PFSK-1 (cell line): ENCODE data around the gene PNKD.

Source experiments
- FOXP2 ChIP-seq: optimal IDR thresholded peaks from 2 replicates; pipeline ENCODE3; 2011; ENCODE audit warnings: borderline replicate concordance, control low read depth, inconsistent platforms; ENCODE audit not compliant: insufficient read depth; ENCODE audit errors: extremely low read length, extremely low read depth
- POLR2AphosphoS5 ChIP-seq: IDR thresholded peaks from 2 replicates; pipeline ENCODE4 v1.6.1; 2012; ENCODE audit warnings: low read depth, mild to moderate bottlenecking, control low read depth, low read length, moderate library complexity
- REST ChIP-seq, 2 experiments: IDR thresholded peaks; 2 replicates each; pipeline versions ENCODE4 v1.6.1 to v1.8.0; 2011 to 2012; ENCODE audit warnings: low read depth in 2 of 2, low read length in 2 of 2, control low read depth in 1 of 2, inconsistent platforms in 1 of 2, mild to moderate bottlenecking in 1 of 2, moderate library complexity in 1 of 2; ENCODE audit not compliant: insufficient read depth in 1 of 2
- SIN3A ChIP-seq: IDR thresholded peaks from 2 replicates; pipeline ENCODE4 v1.6.1; 2012; ENCODE audit warnings: mild to moderate bottlenecking, low read length, moderate library complexity, borderline replicate concordance; ENCODE audit not compliant: insufficient read depth
- TAF1 ChIP-seq: IDR thresholded peaks from 2 replicates; pipeline ENCODE4 v1.6.1; 2012; ENCODE audit warnings: low read length, control low read depth, borderline replicate concordance; ENCODE audit not compliant: insufficient read depth

Gene PNKD

GRCh38 chr2:218370410-218371063 lies 100.2 kb downstream of the PNKD start:
- TF ChIP-seq TAF1 (no peak), SIN3A (no peak), POLR2AphosphoS5 (no peak), REST (IDR thresholded peaks at IDR 0.05; ENCODE audit: insufficient read depth in 1 of 2, low read depth in 2 of 2, low read length in 2 of 2) (no peak), FOXP2 (no peak)

GRCh38 chr2:218371983-218372350 lies 101.6 kb downstream of the PNKD start:
- TF ChIP-seq FOXP2 (no peak), REST (IDR thresholded peaks at IDR 0.05; ENCODE audit: insufficient read depth in 1 of 2, low read depth in 2 of 2, low read length in 2 of 2) (no peak), TAF1 (no peak), POLR2AphosphoS5 (no peak), SIN3A (no peak)

GRCh38 chr2:218374795-218375194 lies 104.5 kb downstream of the PNKD start:
- TF ChIP-seq FOXP2 (no peak), REST (IDR thresholded peaks at IDR 0.05; ENCODE audit: insufficient read depth in 1 of 2, low read depth in 2 of 2, low read length in 2 of 2) (no peak), TAF1 (no peak), POLR2AphosphoS5 (no peak), SIN3A (no peak)

GRCh38 chr2:218375212-218375611 lies 104.9 kb downstream of the PNKD start:
- TF ChIP-seq FOXP2: no peak
- no peak for TF ChIP-seq TAF1
- no peak for TF ChIP-seq SIN3A
- TF ChIP-seq POLR2AphosphoS5: no peak
- no peak for TF ChIP-seq REST (IDR thresholded peaks at IDR 0.05; ENCODE audit: insufficient read depth in 1 of 2, low read depth in 2 of 2, low read length in 2 of 2)

GRCh38 chr2:218378053-218378452 lies 107.7 kb downstream of the PNKD start:
- TF ChIP-seq REST (IDR thresholded peaks at IDR 0.05; ENCODE audit: insufficient read depth in 1 of 2, low read depth in 2 of 2, low read length in 2 of 2) (no peak), SIN3A (no peak), POLR2AphosphoS5 (no peak)
